IMR-90 (cell line): ENCODE measurements around the gene ADAM12. TPM values are rescaled to one million over a fixed set of nuclear protein-coding genes. Genes with fewer than 3 reads are reported as not detected.
"Not testable (repeated sequence)": the region's sequence is repeated elsewhere in the genome, so short reads cannot be mapped to it uniquely, and the experiment has no call there.

Experiments
- ATAC-seq: fragments of 200-7000 bp; cut with Tn5 transposase; 2 replicates; pipeline ENCODE4 v1.9.1; 2020; ENCODE audit warnings: low read depth, mild to moderate bottlenecking, moderate library complexity
- BruUV-seq: library from RNA; stranded (reverse); fragments of 400-500 nt; replicated peaks from 2 replicates; lab custom pipeline; 2021; lab: Mats Ljungman, UMichigan
- CTCF ChIA-PET: fragments of 300-600 bp; formaldehyde crosslinking; extraction: SDS; loops from one replicate; lab custom pipeline; 2021; ENCODE audit warnings: antibody characterized with exemption; lab: Yijun Ruan, JAX
- POLR2A ChIA-PET: fragments of 300-600 bp; sonication (Branson Sonifier 250); formaldehyde crosslinking; loops from one replicate; lab custom pipeline; 2022; ENCODE audit warnings: antibody characterized with exemption; ENCODE audit not compliant: unreplicated experiment; lab: Charles Lee
- DNase-seq: peaks from one replicate; pipeline ENCODE4 v3.0.0; 2013
- H2AFZ ChIP-seq: replicated peaks from 2 replicates; pipeline ENCODE3; 2013; ENCODE audit warnings: low read length, mild to moderate bottlenecking; ENCODE audit not compliant: poor library complexity
- H2AK5ac ChIP-seq: 2 replicates; pipeline ENCODE4 v1.6.1; 2013; ENCODE audit warnings: low read depth, low read length, inconsistent platforms
- H2AK9ac ChIP-seq: replicated peaks from 2 replicates; pipeline ENCODE3; 2013; ENCODE audit warnings: mild to moderate bottlenecking, low read depth, low read length, moderate library complexity; ENCODE audit not compliant: poor library complexity
- H2BK120ac ChIP-seq: 2 replicates; pipeline ENCODE4 v1.6.1; 2013; ENCODE audit warnings: low read depth, low read length, inconsistent platforms
- H2BK15ac ChIP-seq: 3 replicates; pipeline ENCODE4 v1.6.1; 2013; ENCODE audit warnings: low read depth, low read length, inconsistent platforms
- H2BK20ac ChIP-seq: 2 replicates; pipeline ENCODE4 v1.6.1; 2013; ENCODE audit warnings: low read depth, mild to moderate bottlenecking, inconsistent platforms, low read length, moderate library complexity
- H2BK5ac ChIP-seq: 2 replicates; pipeline ENCODE4 v1.6.1; 2013; ENCODE audit warnings: mild to moderate bottlenecking, low read depth, low read length, inconsistent platforms; ENCODE audit not compliant: poor library complexity, severe bottlenecking
- H3K14ac ChIP-seq: replicated peaks from 2 replicates; pipeline ENCODE4 v1.6.1; 2013; ENCODE audit warnings: low read depth, low read length, inconsistent platforms
- H3K18ac ChIP-seq: 2 replicates; pipeline ENCODE4 v1.6.1; 2013; ENCODE audit warnings: low read depth, low read length, control low read depth
- H3K23ac ChIP-seq: 2 replicates; pipeline ENCODE4 v1.6.1; 2013; ENCODE audit warnings: low read depth, low read length, inconsistent platforms
- H3K27ac ChIP-seq: 2 replicates; pipeline ENCODE4 v1.5.1; 2013; ENCODE audit warnings: mild to moderate bottlenecking, control low read depth, low read length; ENCODE audit not compliant: insufficient read depth
- H3K27me3 ChIP-seq: 2 replicates; pipeline ENCODE4 v1.6.1; 2013; ENCODE audit warnings: low read length; ENCODE audit not compliant: control insufficient read depth, insufficient read depth
- H3K36me3 ChIP-seq: 2 replicates; pipeline ENCODE4 v1.6.1; 2013; ENCODE audit warnings: low read length, mixed read lengths; ENCODE audit not compliant: control insufficient read depth, insufficient read depth
- H3K4ac ChIP-seq: 2 replicates; pipeline ENCODE4 v1.6.1; 2013; ENCODE audit warnings: low read depth, low read length, inconsistent platforms
- H3K4me1 ChIP-seq: 2 replicates; pipeline ENCODE4 v1.6.1; 2013; ENCODE audit warnings: low read length, mixed read lengths; ENCODE audit not compliant: control insufficient read depth, insufficient read depth
- H3K4me2 ChIP-seq: 2 replicates; pipeline ENCODE4 v1.6.1; 2013; ENCODE audit warnings: low read depth, mild to moderate bottlenecking, control low read depth, low read length, moderate library complexity
- H3K4me3 ChIP-seq: 2 replicates; pipeline ENCODE4 v1.5.1; 2013; ENCODE audit warnings: low read depth, mild to moderate bottlenecking, control low read depth, low read length, moderate library complexity; ENCODE audit not compliant: insufficient read depth
- H3K56ac ChIP-seq: 2 replicates; pipeline ENCODE4 v1.6.1; 2013; ENCODE audit warnings: low read length, inconsistent platforms; ENCODE audit not compliant: insufficient read depth; ENCODE audit errors: extremely low read depth
- H3K79me1 ChIP-seq, 2 experiments: 2 replicates each; pipeline ENCODE4 v1.6.1; 2013; ENCODE audit warnings: low read length in 2 of 2, inconsistent platforms in 1 of 2, low read depth in 1 of 2
- H3K9ac ChIP-seq: 2 replicates; pipeline ENCODE4 v1.6.1; 2013; ENCODE audit warnings: low read depth, low read length, control low read depth
- H3K9me1 ChIP-seq: 2 replicates; pipeline ENCODE4 v1.6.1; 2013; ENCODE audit warnings: low read length, inconsistent platforms; ENCODE audit not compliant: insufficient read depth
- H3K9me3 ChIP-seq: 2 replicates; pipeline ENCODE4 v1.6.1; 2013; ENCODE audit warnings: low read length; ENCODE audit not compliant: control insufficient read depth, insufficient read depth
- H4K20me1 ChIP-seq: 2 replicates; pipeline ENCODE4 v1.6.1; 2013; ENCODE audit warnings: low read length, inconsistent platforms; ENCODE audit not compliant: insufficient read depth
- H4K5ac ChIP-seq: 2 replicates; pipeline ENCODE4 v1.6.1; 2013; ENCODE audit warnings: mild to moderate bottlenecking, low read depth, low read length, control low read depth
- H4K8ac ChIP-seq, 2 experiments: 2 replicates each; pipeline ENCODE4 v1.6.1; 2013; ENCODE audit warnings: low read depth in 2 of 2, low read length in 2 of 2, control low read depth in 1 of 2, inconsistent platforms in 1 of 2
- H4K91ac ChIP-seq: 2 replicates; pipeline ENCODE4 v1.6.1; 2013; ENCODE audit warnings: low read depth, low read length, inconsistent platforms; ENCODE audit not compliant: insufficient read depth
- WGBS, 2 experiments: methylation state at CpG; one replicate each; pipeline versions ENCODE4 v1.1.5 to v1.1.7; 2013; ENCODE audit warnings: missing lambda C conversion rate in 2 of 2; ENCODE audit not compliant: insufficient read length in 1 of 2; ENCODE audit errors: extremely low coverage in 2 of 2; 5-methylcytosine and 5-hydroxymethylcytosine counted together
- dilution Hi-C: fragments of 300-500 bp; cut with HindIII; formaldehyde crosslinking; loops from one replicate; pipeline ENCODE4 v1.14.3; 2018; ENCODE audit warnings: low sequenced_read_pairs; ENCODE audit not compliant: unreplicated experiment
- in situ Hi-C: fragments of 300-500 bp; cut with MboI; formaldehyde crosslinking; loops from 3 replicates; pipeline ENCODE4 v1.14.3; 2019; ENCODE audit warnings: low sequenced_read_pairs, inconsistent platforms, mixed read lengths
- intact Hi-C: fragments of 100-400 bp; cut with micrococcal nuclease; formaldehyde crosslinking; loops from 2 replicates; pipeline ENCODE4 v1.10.0; 2022
- polyA plus RNA-seq, 3 experiments: library from polyadenylated mRNA; depleted of rRNA; stranded (reverse); fragments of >200 nt; gene quantifications; 2 replicates each; pipeline ENCODE4 v1.2.3, GENCODE V29; 2012; ENCODE audit warnings: low replicate concordance in 1 of 3
- total RNA-seq: library from RNA; depleted of rRNA; stranded (reverse); fragments of >200 nt; gene quantifications from 2 replicates; pipeline ENCODE4 v1.2.3, GENCODE V29; 2012

ADAM12 gene
- total and polyA plus RNA-seq, 2 of the 4 experiments (the other 2 are of a cell fraction): 9.6 to 10.2 TPM

- H3K4me2 ChIP-seq, H2AK9ac ChIP-seq, BruUV-seq, H3K9ac ChIP-seq, H3K4ac ChIP-seq, H3K4me3 ChIP-seq, H2AK5ac ChIP-seq, H3K27ac ChIP-seq, H3K14ac ChIP-seq, H2BK5ac ChIP-seq, H2BK120ac ChIP-seq, H3K18ac ChIP-seq, H3K9me1 ChIP-seq, H3K36me3 ChIP-seq, H2BK15ac ChIP-seq, ATAC-seq, H4K8ac ChIP-seq, H3K23ac ChIP-seq, H3K56ac ChIP-seq, H3K79me1 ChIP-seq, in situ Hi-C loops, H2AFZ ChIP-seq, dilution Hi-C loops, H2BK20ac ChIP-seq, DNase-seq, H3K27me3 ChIP-seq, H3K9me3 ChIP-seq, intact Hi-C loops, POLR2A ChIA-PET, H3K4me1 ChIP-seq, H4K91ac ChIP-seq, H4K20me1 ChIP-seq, H4K5ac ChIP-seq: not testable (repeated sequence)
- CTCF ChIA-PET: interaction anchor here (0.6 kb wide), 1 partner anchor 9 kb away, joined by 3 read pairs; no protein-coding TSS in a partner anchor
- no CpG with 5 or more reads among the region's 1 CpG for WGBS, 2 experiments
Observed at GRCh38 chr10:126047749-126048148, 340.5 kb downstream of the ADAM12 start.
